B cell (primary cell): Measurements from ENCODE around the gene DNAH6. TPM values are rescaled to one million over a fixed set of nuclear protein-coding genes. Genes with fewer than 3 reads are reported as not detected.

Experiments used
- ATAC-seq: fragments of 200-7000 bp; cut with Tn5 transposase; one replicate; pipeline ENCODE4 v1.10.0; 2021; ENCODE audit warnings: low read depth, mild to moderate bottlenecking, moderate number of reproducible peaks, moderate library complexity
- CTCF ChIA-PET: fragments of 350-600 bp; sonication (Branson Sonifier 250); formaldehyde crosslinking; loops from one replicate; lab custom pipeline; 2021; ENCODE audit warnings: antibody characterized with exemption, inconsistent platforms; lab: Charles Lee
- POLR2A ChIA-PET: fragments of 350-600 bp; sonication (Branson Sonifier 250); formaldehyde crosslinking; loops from one replicate; lab custom pipeline; 2021; ENCODE audit warnings: antibody characterized with exemption; lab: Charles Lee
- DNase-seq: peaks from one replicate; pipeline ENCODE4 v3.0.0; 2013
- H2AFZ ChIP-seq: 2 replicates; pipeline ENCODE4 v1.6.1; 2012; ENCODE audit warnings: mild to moderate bottlenecking, low read depth, low read length; ENCODE audit not compliant: insufficient read depth, poor library complexity, severe bottlenecking
- H3K27ac ChIP-seq, 2 donors: 1 replicate in 1 of 2; 2 replicates in 1 of 2; pipeline ENCODE4 v1.5.1; 2012 to 2013; ENCODE audit warnings: low read length in 2 of 2, mild to moderate bottlenecking in 2 of 2, moderate library complexity in 1 of 2
- H3K27me3 ChIP-seq, 4 experiments: fragments of 200-600 bp in 1 of 4; sonication (generic) in 1 of 4; replicated peaks in 1 of 4; 1 replicate in 2 of 4; 2 replicates in 2 of 4; pipeline versions ENCODE4 v1.6.1 to v1.7.0; 2013 to 2016; ENCODE audit warnings: low read length in 3 of 4, mild to moderate bottlenecking in 2 of 4, mixed read lengths in 1 of 4, moderate library complexity in 1 of 4; ENCODE audit not compliant: insufficient read depth in 4 of 4, control insufficient read depth in 3 of 4; ENCODE audit errors: control extremely low read depth in 1 of 4
- H3K36me3 ChIP-seq, 2 experiments: replicated peaks in 1 of 2; 1 replicate in 1 of 2; 2 replicates in 1 of 2; pipeline versions ENCODE4 v1.6.1 to v1.7.1; 2013; ENCODE audit warnings: low read length in 1 of 2; ENCODE audit not compliant: insufficient read depth in 2 of 2, control insufficient read depth in 1 of 2; ENCODE audit errors: control extremely low read depth in 1 of 2, extremely low read depth in 1 of 2
- H3K4me1 ChIP-seq, 2 donors: fragments of 200-600 bp in 1 of 2; sonication (generic) in 1 of 2; 1 replicate in 1 of 2; 2 replicates in 1 of 2; pipeline versions ENCODE4 v1.5.1 to v1.6.1; 2013 to 2017; ENCODE audit warnings: low read length in 2 of 2; ENCODE audit not compliant: control insufficient read depth in 2 of 2, insufficient read depth in 2 of 2
- H3K4me2 ChIP-seq: replicated peaks from 2 replicates; pipeline ENCODE3; 2012; ENCODE audit warnings: mild to moderate bottlenecking, low read depth, low read length; ENCODE audit not compliant: poor library complexity, severe bottlenecking
- H3K4me3 ChIP-seq, 5 experiments: fragments of 200-600 bp in 1 of 5; sonication (generic) in 1 of 5; 1 replicate in 3 of 5; 2 replicates in 2 of 5; pipeline versions ENCODE4 v1.5.1 to v1.7.0; 2011 to 2016; ENCODE audit warnings: low read length in 4 of 5, mild to moderate bottlenecking in 4 of 5, low read depth in 2 of 5, control low read depth in 1 of 5, moderate library complexity in 1 of 5; ENCODE audit not compliant: insufficient read depth in 1 of 5; ENCODE audit errors: control extremely low read depth in 1 of 5, extremely low read depth in 1 of 5
- H3K79me2 ChIP-seq: fragments of 200-600 bp; sonication (generic); one replicate; pipeline ENCODE4 v1.6.0; 2016; ENCODE audit warnings: low read length; ENCODE audit not compliant: control insufficient read depth, insufficient read depth
- H3K9ac ChIP-seq: fragments of 200-600 bp; sonication (generic); 2 replicates; pipeline ENCODE4 v1.6.1; 2017; ENCODE audit warnings: mild to moderate bottlenecking, low read length, moderate library complexity
- H3K9me3 ChIP-seq, 3 donors: one replicate each; pipeline versions ENCODE4 v1.6.1 to v1.7.1; 2013; ENCODE audit warnings: low read length in 2 of 3; ENCODE audit not compliant: control insufficient read depth in 2 of 3, insufficient read depth in 1 of 3; ENCODE audit errors: control extremely low read depth in 1 of 3
- H4K20me1 ChIP-seq: 2 replicates; pipeline ENCODE4 v1.6.0; 2012; ENCODE audit warnings: mild to moderate bottlenecking, low read length; ENCODE audit not compliant: insufficient read depth, control insufficient read depth, poor library complexity, severe bottlenecking
- H3K27ac Mint-ChIP-seq: one replicate; pipeline ENCODE4 v1.8.0; 2021; ENCODE audit warnings: mixed read lengths
- H3K27me3 Mint-ChIP-seq: one replicate; pipeline ENCODE4 v1.8.0; 2021; ENCODE audit warnings: mixed read lengths
- H3K4me1 Mint-ChIP-seq: one replicate; pipeline ENCODE4 v1.8.0; 2021; ENCODE audit warnings: mixed read lengths
- H3K4me3 Mint-ChIP-seq: one replicate; pipeline ENCODE4 v1.8.0; 2021; ENCODE audit warnings: mixed read lengths
- H3K9me3 Mint-ChIP-seq: one replicate; pipeline ENCODE4 v1.8.0; 2022; ENCODE audit warnings: mixed read lengths; ENCODE audit not compliant: insufficient read depth
- CTCF ChIP-seq: fragments of 200-600 bp; IDR thresholded peaks from one replicate; pipeline ENCODE4 v1.8.0; 2022; ENCODE audit warnings: antibody characterized with exemption, mild to moderate bottlenecking
- EZH2 ChIP-seq: IDR thresholded peaks from 2 replicates; pipeline ENCODE4 v1.6.1; 2012; ENCODE audit warnings: borderline replicate concordance, low read depth, mild to moderate bottlenecking, moderate library complexity, low read length; ENCODE audit not compliant: insufficient read depth, poor library complexity, severe bottlenecking
- WGBS: methylation state at CpG from one replicate; pipeline ENCODE4 v1.1.5; 2013; ENCODE audit warnings: missing lambda C conversion rate; ENCODE audit not compliant: insufficient coverage; 5-methylcytosine and 5-hydroxymethylcytosine counted together
- intact Hi-C: fragments of 100-400 bp; cut with micrococcal nuclease; formaldehyde crosslinking; loops from one replicate; pipeline ENCODE4 v1.10.0; 2022
- polyA plus RNA-seq: library from polyadenylated mRNA; depleted of rRNA; stranded (reverse); fragments of >200 nt; gene quantifications from 2 replicates; pipeline ENCODE4 v1.2.3, GENCODE V29; 2012
- total RNA-seq, 2 donors: library from RNA; stranded (reverse); fragments of 120-200 nt in 1 of 2; gene quantifications; 1 replicate in 1 of 2; 2 replicates in 1 of 2; pipeline versions ENCODE4 v1.2.3 to v1.2.4, GENCODE V29; 2013 to 2022

DNAH6 gene
- total and polyA plus RNA-seq, 2 donors (not counting 1 experiment from before 2014, with no cell fraction given) = 0.01 to 1.9 TPM

DNA sequence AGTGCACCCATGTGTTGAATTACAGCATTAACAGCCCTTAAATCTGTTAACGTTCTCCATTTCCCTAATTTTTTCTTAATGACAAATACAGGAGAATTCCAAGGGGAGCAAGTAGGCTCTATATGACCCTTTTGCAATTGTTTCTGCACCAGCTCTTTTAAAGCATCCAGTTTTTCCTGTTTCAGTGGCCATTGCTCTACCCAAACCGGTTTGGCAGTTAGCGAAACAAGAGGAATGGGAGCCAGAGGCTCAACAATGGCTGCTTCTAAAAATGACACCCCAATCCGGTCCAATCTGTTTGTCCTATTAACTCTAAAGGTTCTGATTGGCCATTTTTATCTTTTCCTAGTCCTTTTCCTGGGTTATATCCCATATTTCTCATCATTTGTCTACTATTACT lies 42.1 kb upstream of the DNAH6 start:
- intact Hi-C loops = no loop called here
- Histone ChIP-seq H3K9ac (no peak overlapping the region), H3K4me3 (no peak overlapping the region), H4K20me1 (no peaks in the 10 kb centered on the region), H3K79me2 (no peaks in the 10 kb centered on the region), H3K36me3 (no peaks in the 10 kb centered on the region), H3K9me3 (peaks cover 0 to 13% (median 3%) of the 10 kb centered on the region in 3 donors), H3K4me1 (no peaks in the 10 kb centered on the region), H3K27me3 (no peaks in the 10 kb centered on the region), H3K4me2 (no peak overlapping the region), H3K27ac (no peak overlapping the region), H2AFZ (no peak overlapping the region)
- ATAC-seq (no peak), DNase-seq (no peak)
- peaks cover 10% of the 10 kb centered on the region for H3K9me3 Mint-ChIP-seq
- 89% methylated on average over 3 of the region's 4 CpGs for WGBS
- no peak overlapping the region for H3K4me3 Mint-ChIP-seq
- no peaks in the 10 kb centered on the region for H3K4me1 Mint-ChIP-seq
- TF ChIP-seq EZH2 (no peak), CTCF (no peak)
- H3K27ac Mint-ChIP-seq = no peak overlapping the region
- H3K27me3 Mint-ChIP-seq = no peaks in the 10 kb centered on the region
- ChIA-PET POLR2A (no interaction called here), CTCF (no interaction called here)

- H3K9me3 Mint-ChIP-seq = peaks cover 10% of the 10 kb centered on the region
- intact Hi-C loops = no loop called here
- H3K27me3 Mint-ChIP-seq = no peaks in the 10 kb centered on the region
- Histone ChIP-seq H3K27me3 (no peaks in the 10 kb centered on the region), H3K9me3 (peaks cover 0 to 9% (median 3%) of the 10 kb centered on the region in 3 donors), H3K4me1 (no peaks in the 10 kb centered on the region), H3K9ac (no peak overlapping the region), H3K36me3 (no peaks in the 10 kb centered on the region), H3K4me3 (no peak overlapping the region), H4K20me1 (no peaks in the 10 kb centered on the region), H3K79me2 (no peaks in the 10 kb centered on the region), H3K27ac (no peak overlapping the region), H3K4me2 (no peak overlapping the region), H2AFZ (no peak overlapping the region)
- TF ChIP-seq CTCF = no peak
- TF ChIP-seq EZH2 = no peak
- no peak overlapping the region for H3K4me3 Mint-ChIP-seq
- no peak for DNase-seq
- ChIA-PET CTCF (interaction anchor here (0.5 kb wide), 1 partner anchor 538 kb away, joined by 3 read pairs; no protein-coding TSS in a partner anchor), POLR2A (no interaction called here)
- no peak overlapping the region for H3K27ac Mint-ChIP-seq
- no CpG with 5 or more reads among the region's 1 CpG for WGBS
- no peaks in the 10 kb centered on the region for H3K4me1 Mint-ChIP-seq
- ATAC-seq = no peak
These were observed 38.4 kb upstream of the DNAH6 start for GRCh38 chr2:84477886-84478285.
